ENCODE results near the gene HMBS.
A peak's percentile ranks its signal among the peaks of the same experiment; 100 is the strongest.

The HMBS gene

GRCh38 chr11:119081682-119082260 lies 2.9 kb upstream of the HMBS start:
- peaks cover 38% of the 10 kb centered on the region for H3K36me3 ChIP-seq
- no peak for DNase-seq
- no peak for TF ChIP-seq CTCF (IDR thresholded peaks at IDR 0.05; ENCODE audit: low read depth, low read length)
- H3K4me3 ChIP-seq (ENCODE audit: low read depth, low read length): no peak overlapping the region
- no peaks in the 10 kb centered on the region for H3K27me3 ChIP-seq
- no peaks in the 10 kb centered on the region for H3K4me1 ChIP-seq
- H3K9me3 ChIP-seq: no peaks in the 10 kb centered on the region

GRCh38 chr11:119085437-119085847 lies 761 bp downstream of the HMBS start:
- Histone ChIP-seq H3K4me3 (ENCODE audit: low read depth, low read length) (peak overlapping the region; percentile 86), H3K36me3 (peaks cover 12% of the 10 kb centered on the region), H3K27me3 (no peaks in the 10 kb centered on the region), H3K9me3 (no peaks in the 10 kb centered on the region), H3K4me1 (peaks cover 8% of the 10 kb centered on the region; the same call in 1 of the 2 replicates)
- peak; percentile 33 for DNase-seq
- TF ChIP-seq CTCF (IDR thresholded peaks at IDR 0.05; ENCODE audit: low read depth, low read length): no peak

- no peak for TF ChIP-seq CTCF (IDR thresholded peaks at IDR 0.05; ENCODE audit: low read depth, low read length)
- H3K4me3 ChIP-seq (ENCODE audit: low read depth, low read length): no peak overlapping the region
Observed at GRCh38 chr11:119087123-119087522, 2.4 kb downstream of the HMBS start.

GRCh38 chr11:119087747-119088241 lies 3.1 kb downstream of the HMBS start:
- Histone ChIP-seq H3K4me1 (peaks cover 8% of the 10 kb centered on the region; the same call in 1 of the 2 replicates), H3K27me3 (no peaks in the 10 kb centered on the region), H3K9me3 (no peaks in the 10 kb centered on the region), H3K36me3 (peaks cover 14% of the 10 kb centered on the region), H3K4me3 (ENCODE audit: low read depth, low read length) (no peak overlapping the region)
- DNase-seq: no peak
- no peak for TF ChIP-seq CTCF (IDR thresholded peaks at IDR 0.05; ENCODE audit: low read depth, low read length)

More at GRCh38 chr11:119087123-119087522, 2.4 kb downstream of the HMBS start:
- Histone ChIP-seq H3K36me3 (peaks cover 7% of the 10 kb centered on the region), H3K9me3 (no peaks in the 10 kb centered on the region), H3K27me3 (no peaks in the 10 kb centered on the region), H3K4me1 (peaks cover 8% of the 10 kb centered on the region; the same call in 1 of the 2 replicates)
- no peak for DNase-seq

GRCh38 chr11:119088406-119088805 lies 3.7 kb downstream of the HMBS start:
- no peak for DNase-seq
- TF ChIP-seq CTCF (IDR thresholded peaks at IDR 0.05; ENCODE audit: low read depth, low read length): no peak
- peaks cover 10% of the 10 kb centered on the region; the same call in 1 of the 2 replicates for H3K4me1 ChIP-seq
- H3K36me3 ChIP-seq: peaks cover 20% of the 10 kb centered on the region
- H3K9me3 ChIP-seq: no peaks in the 10 kb centered on the region
- no peak overlapping the region for H3K4me3 ChIP-seq (ENCODE audit: low read depth, low read length)
- no peaks in the 10 kb centered on the region for H3K27me3 ChIP-seq

GRCh38 chr11:119089319-119089718 lies 4.6 kb downstream of the HMBS start:
- peaks cover 29% of the 10 kb centered on the region for H3K36me3 ChIP-seq
- H3K4me1 ChIP-seq: peaks cover 10% of the 10 kb centered on the region; the same call in 1 of the 2 replicates
- no peak for DNase-seq
- H3K27me3 ChIP-seq: no peaks in the 10 kb centered on the region
- TF ChIP-seq CTCF (IDR thresholded peaks at IDR 0.05; ENCODE audit: low read depth, low read length): no peak
- no peak overlapping the region for H3K4me3 ChIP-seq (ENCODE audit: low read depth, low read length)
- no peaks in the 10 kb centered on the region for H3K9me3 ChIP-seq
